ENCODE data around the gene RBBP9.
"Not testable (repeated sequence)": the region's sequence is repeated elsewhere in the genome, so short reads cannot be mapped to it uniquely, and the experiment has no call there.

Gene RBBP9

DNA sequence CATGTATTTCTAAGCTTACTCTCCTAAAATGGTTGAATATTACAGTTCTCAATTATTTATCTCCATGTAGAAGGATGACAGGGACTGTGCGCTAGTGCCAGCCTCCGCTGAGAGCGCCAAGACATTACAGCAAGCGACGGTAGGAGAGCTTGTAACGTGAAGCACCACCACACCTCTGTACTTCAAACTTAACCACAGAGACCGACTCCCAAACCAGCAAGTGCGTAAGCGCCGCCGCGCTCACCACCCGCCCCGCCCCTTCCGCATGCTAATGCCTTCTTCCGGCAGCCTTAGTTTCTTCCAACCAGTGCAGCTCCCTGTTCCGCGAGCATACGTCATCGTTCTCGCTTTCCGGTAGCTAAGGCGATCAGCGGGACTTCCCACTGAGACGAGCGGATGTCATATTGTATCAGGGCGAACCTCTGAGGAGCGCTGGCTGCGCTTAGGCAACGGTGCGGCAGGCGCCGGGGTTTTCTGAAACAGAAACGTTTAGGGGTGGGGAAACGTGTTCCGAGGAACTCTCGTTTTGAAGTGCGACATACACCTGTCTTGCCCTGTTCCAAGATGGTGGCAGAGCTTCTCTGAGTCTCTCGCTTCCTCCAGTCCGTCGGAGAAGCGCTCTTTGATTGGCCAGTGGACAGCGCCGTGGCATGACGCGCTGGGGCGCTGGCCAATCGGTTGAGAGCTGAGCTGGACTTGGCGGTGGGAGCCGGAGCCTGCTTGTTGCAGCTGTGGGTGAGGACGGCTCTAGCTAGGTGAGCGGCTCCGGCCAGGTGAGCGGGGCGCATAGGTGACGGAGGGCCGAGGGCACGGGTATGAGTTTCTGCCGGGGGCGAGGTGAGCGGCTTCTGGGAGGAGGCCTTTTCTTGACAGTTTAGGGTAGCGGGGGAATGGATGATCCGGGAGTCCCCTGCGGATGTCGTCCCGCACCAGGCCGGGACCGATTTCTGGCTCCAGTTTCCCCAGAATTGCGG, 10.5 kb upstream of the RBBP9 start, which contains the start of gene SEC23B:
TSS of gene SEC23B (plus strand) at position 723 of the 974 bp plus-strand sequence. CDS start 2,896 bp downstream, outside the sequence.
- TF ChIP-seq, protein P1, sequence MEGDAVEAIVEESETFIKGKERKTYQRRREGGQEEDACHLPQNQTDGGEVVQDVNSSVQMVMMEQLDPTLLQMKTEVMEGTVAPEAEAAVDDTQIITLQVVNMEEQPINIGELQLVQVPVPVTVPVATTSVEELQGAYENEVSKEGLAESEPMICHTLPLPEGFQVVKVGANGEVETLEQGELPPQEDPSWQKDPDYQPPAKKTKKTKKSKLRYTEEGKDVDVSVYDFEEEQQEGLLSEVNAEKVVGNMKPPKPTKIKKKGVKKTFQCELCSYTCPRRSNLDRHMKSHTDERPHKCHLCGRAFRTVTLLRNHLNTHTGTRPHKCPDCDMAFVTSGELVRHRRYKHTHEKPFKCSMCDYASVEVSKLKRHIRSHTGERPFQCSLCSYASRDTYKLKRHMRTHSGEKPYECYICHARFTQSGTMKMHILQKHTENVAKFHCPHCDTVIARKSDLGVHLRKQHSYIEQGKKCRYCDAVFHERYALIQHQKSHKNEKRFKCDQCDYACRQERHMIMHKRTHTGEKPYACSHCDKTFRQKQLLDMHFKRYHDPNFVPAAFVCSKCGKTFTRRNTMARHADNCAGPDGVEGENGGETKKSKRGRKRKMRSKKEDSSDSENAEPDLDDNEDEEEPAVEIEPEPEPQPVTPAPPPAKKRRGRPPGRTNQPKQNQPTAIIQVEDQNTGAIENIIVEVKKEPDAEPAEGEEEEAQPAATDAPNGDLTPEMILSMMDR (IDR thresholded peaks at IDR 0.05; ENCODE audit: low read depth, low read length): no peak
- DNase-seq (ENCODE audit: low read depth, low spot score): peak; percentile 99
- in situ Hi-C loops (cut with HindIII; ENCODE audit: low sequenced_read_pairs): no loop called here
- peak within 1 kb of the TSS; percentile 95 for H3K4me3 ChIP-seq (ENCODE audit: low read depth, low read length)

DNA sequence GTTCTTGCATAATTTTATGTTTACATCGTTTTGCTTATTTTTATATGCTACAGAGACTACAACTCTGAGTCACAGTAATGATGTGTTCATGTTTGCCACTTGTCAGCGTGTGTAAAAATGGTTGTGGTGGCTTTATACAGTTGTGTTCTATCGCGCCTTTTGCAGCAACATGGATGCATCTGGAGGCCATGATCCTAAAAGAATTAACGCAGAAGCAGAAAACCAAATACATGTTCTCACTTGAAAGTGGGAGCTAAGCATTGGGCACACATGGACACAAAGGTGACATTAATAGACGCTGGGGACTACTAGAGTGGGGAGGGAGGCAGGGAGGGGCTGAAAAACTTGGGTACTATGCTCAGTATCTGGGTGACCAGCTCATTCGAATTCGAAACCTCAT, 9.7 kb upstream of the RBBP9 start:
- peak overlapping the region; percentile 95 for H3K4me3 ChIP-seq (ENCODE audit: low read depth, low read length)
- no peak for DNase-seq (ENCODE audit: low read depth, low spot score)
- TF ChIP-seq, protein P1 (IDR thresholded peaks at IDR 0.05; ENCODE audit: low read depth, low read length): no peak
- in situ Hi-C loops (cut with HindIII; ENCODE audit: low sequenced_read_pairs): no loop called here

DNA sequence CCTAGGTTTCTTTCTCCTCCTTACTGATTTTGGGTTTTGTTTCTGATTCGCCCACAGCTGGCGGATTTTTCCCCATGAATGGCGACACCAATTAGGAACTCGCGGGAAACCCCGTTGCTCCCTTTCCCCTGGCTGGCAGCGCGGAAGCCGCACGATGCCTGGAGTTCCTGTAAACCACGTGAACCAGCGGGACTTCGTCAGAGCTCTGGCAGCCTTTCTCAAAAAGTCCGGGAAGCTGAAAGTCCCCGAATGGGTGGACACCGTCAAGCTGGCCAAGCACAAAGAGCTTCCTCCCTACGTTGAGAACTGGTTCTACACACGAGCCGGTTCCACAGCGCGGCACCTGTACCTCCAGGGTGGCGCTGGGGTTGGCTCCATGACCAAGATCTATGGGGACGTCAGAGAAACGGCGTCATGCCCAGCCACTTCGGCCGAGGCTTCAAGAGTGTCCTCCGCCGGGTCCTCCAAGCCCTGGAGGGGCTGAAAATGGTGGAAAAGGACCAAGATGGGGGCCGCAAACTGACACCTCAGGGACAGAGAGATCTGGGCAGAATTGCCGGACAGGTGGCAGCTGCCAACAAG, 7.5 kb upstream of the RBBP9 start:
- no peak for DNase-seq (ENCODE audit: low read depth, low spot score)
- no peak overlapping the region for H3K4me3 ChIP-seq (ENCODE audit: low read depth, low read length)
- in situ Hi-C loops (cut with HindIII; ENCODE audit: low sequenced_read_pairs): no loop called here
- TF ChIP-seq, protein P1 (IDR thresholded peaks at IDR 0.05; ENCODE audit: low read depth, low read length): no peak

DNA sequence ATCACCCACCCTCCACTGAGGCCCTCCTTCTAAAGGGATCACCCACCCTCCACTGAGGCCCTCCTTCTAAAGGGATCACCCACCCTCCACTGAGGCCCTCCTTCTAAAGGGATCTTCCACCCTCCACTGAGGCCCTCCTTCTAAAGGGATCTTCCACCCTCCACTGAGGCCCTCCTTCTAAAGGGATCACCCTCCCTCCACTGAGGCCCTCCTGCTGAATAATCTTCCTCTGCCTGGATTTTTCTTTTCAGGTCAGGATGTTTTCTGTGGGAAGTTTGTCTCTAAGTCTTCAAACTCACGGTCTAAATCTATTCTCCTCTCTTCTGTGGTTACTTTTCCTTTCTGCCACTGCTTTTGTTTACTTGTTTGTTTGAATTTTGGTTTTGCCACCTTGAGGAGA, 4.6 kb upstream of the RBBP9 start:
- DNase-seq (ENCODE audit: low read depth, low spot score); in situ Hi-C loops (cut with HindIII; ENCODE audit: low sequenced_read_pairs); H3K4me3 ChIP-seq (ENCODE audit: low read depth, low read length): not testable (repeated sequence)

DNA sequence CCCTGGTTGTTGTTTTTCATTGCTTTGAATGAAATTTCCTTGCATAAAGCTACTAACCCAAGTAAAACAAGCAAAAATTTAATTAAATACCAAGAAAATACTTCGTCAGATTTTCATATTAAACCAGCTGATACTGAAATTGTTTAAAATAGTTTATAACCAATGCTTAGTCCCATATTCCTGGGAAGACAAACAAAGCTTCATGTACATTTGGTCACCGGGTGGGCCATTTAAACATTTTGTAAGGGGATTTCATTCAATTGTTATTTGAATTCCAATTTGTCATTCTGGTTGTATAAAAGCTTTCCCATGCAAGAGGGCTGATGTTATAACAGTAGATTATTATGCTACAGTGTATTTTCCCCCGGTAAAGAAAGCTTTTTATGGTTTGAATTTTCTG, 578 bp upstream of the RBBP9 start:
- TF ChIP-seq, protein P1 (IDR thresholded peaks at IDR 0.05; ENCODE audit: low read depth, low read length): no peak
- H3K4me3 ChIP-seq (ENCODE audit: low read depth, low read length): no peak overlapping the region
- DNase-seq (ENCODE audit: low read depth, low spot score): no peak
- in situ Hi-C loops (cut with HindIII; ENCODE audit: low sequenced_read_pairs): no loop called here

DNA sequence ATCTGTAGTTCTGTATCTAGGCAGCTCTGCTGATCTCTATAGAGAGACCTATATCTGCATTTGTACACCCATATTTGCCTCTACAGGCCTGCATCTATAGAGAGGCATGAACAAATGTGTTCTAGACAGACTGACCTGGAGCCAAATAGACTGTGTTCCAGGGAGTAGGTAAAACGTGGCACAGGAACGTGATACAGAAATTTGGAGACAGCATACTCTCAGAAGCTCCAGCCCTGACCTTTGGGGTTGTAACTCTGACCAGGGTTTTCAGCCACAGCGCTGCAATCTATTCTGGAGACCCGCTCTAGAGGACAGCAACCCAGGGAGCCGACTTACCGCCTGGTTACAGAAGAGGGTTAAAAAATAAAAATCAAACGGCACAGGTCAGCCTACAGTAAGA, 983 bp downstream of the RBBP9 start:
- DNase-seq (ENCODE audit: low read depth, low spot score): no peak
- in situ Hi-C loops (cut with HindIII; ENCODE audit: low sequenced_read_pairs): no loop called here
- H3K4me3 ChIP-seq (ENCODE audit: low read depth, low read length): peak overlapping the region; percentile 93
- TF ChIP-seq, protein P1 (IDR thresholded peaks at IDR 0.05; ENCODE audit: low read depth, low read length): no peak

DNA sequence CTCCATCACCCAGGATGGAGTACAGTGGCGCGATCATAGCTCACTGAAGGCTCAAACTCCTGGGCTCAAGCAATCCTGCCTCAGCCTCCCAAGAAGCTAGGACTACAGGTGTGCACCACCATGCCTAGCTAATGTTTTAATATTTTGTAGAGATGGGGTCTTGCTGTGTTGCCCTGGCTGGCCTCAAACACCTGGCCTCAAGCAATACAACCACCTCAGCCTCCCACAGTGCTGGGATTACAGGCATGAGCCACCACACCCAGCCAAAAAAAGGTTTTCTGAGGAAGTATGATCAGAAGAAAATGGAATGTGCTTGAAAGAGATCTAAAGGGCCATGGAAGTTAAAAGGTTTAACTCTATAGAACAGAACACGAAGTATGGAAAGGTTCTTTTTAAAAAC, 8.7 kb downstream of the RBBP9 start:
- no peak for DNase-seq (ENCODE audit: low read depth, low spot score)
- in situ Hi-C loops (cut with HindIII; ENCODE audit: low sequenced_read_pairs): no loop called here
- TF ChIP-seq, protein P1 (IDR thresholded peaks at IDR 0.05; ENCODE audit: low read depth, low read length): no peak
- no peak overlapping the region for H3K4me3 ChIP-seq (ENCODE audit: low read depth, low read length)

All from astrocyte of the spinal cord (primary cell).